8988T (cell line): ENCODE results near the gene UBXN1.
"Not testable (repeated sequence)": the region's sequence is repeated elsewhere in the genome, so short reads cannot be mapped to it uniquely, and the experiment has no call there.

Source experiments
- DNase-seq: peaks from one replicate; pipeline ENCODE4 v3.0.0; 2011

UBXN1 gene

GRCh38 chr11:62707277-62707861, 28.5 kb upstream of the UBXN1 start, which contains the start of the genes BSCL2 and GNG3:
Gene BSCL2 (minus strand): TSS chr11:62707424. CDS start chr11:62707195, 229 bp downstream.
Gene GNG3 (plus strand): TSS chr11:62707676. CDS start chr11:62708296, 620 bp downstream.
- DNase-seq, result no peak

- DNase-seq, result no peak
Observed at GRCh38 chr11:62706850-62707247, 28.0 kb upstream of the UBXN1 start.

GRCh38 chr11:62705880-62706849, 27.3 kb upstream of the UBXN1 start:
- peak; percentile 91 for DNase-seq

- no peak for DNase-seq
Observed at GRCh38 chr11:62705413-62705812, 26.5 kb upstream of the UBXN1 start.

GRCh38 chr11:62703921-62704320, 25.0 kb upstream of the UBXN1 start:
- DNase-seq, result not testable (repeated sequence)

- DNase-seq, result no peak
Observed at GRCh38 chr11:62702246-62702645, 23.4 kb upstream of the UBXN1 start.

GRCh38 chr11:62694455-62695167, 15.7 kb upstream of the UBXN1 start:
- DNase-seq, result peak; percentile 76

GRCh38 chr11:62693624-62694023, 14.8 kb upstream of the UBXN1 start:
- not testable (repeated sequence) for DNase-seq

- peak; percentile 56 for DNase-seq
Observed at GRCh38 chr11:62689421-62690183, 10.7 kb upstream of the UBXN1 start, which contains the start of gene LRRN4CL. Gene LRRN4CL (minus strand): TSS chr11:62689530. CDS start chr11:62688508, 1,022 bp downstream.

GRCh38 chr11:62688491-62688890, 9.6 kb upstream of the UBXN1 start:
- no peak for DNase-seq

- DNase-seq, result no peak
Observed at GRCh38 chr11:62687508-62688396, 8.9 kb upstream of the UBXN1 start.

- no peak for DNase-seq
Observed at GRCh38 chr11:62682518-62682917, 3.6 kb upstream of the UBXN1 start.

- peak; percentile 78 for DNase-seq
Observed at GRCh38 chr11:62680825-62681240, 2.0 kb upstream of the UBXN1 start.

- no peak for DNase-seq
Observed at GRCh38 chr11:62678433-62678769, 472 bp downstream of the UBXN1 start.

GRCh38 chr11:62677714-62678113, 1.2 kb downstream of the UBXN1 start:
- no peak for DNase-seq

- no peak for DNase-seq
Observed at GRCh38 chr11:62677156-62677555, 1.7 kb downstream of the UBXN1 start.

- peak; percentile 44 for DNase-seq
Observed at GRCh38 chr11:62676698-62677097, 2.2 kb downstream of the UBXN1 start.

GRCh38 chr11:62675415-62675814, 3.5 kb downstream of the UBXN1 start:
- DNase-seq, result not testable (repeated sequence)

GRCh38 chr11:62673196-62673525, 5.7 kb downstream of the UBXN1 start:
- DNase-seq, result no peak

GRCh38 chr11:62671608-62672389, 7.1 kb downstream of the UBXN1 start, which contains the start of the genes LBHD1 and UQCC3:
Gene LBHD1 (minus strand): TSS chr11:62672267. CDS start chr11:62670031, 2,236 bp downstream.
Gene UQCC3 (plus strand): TSS chr11:62671673. CDS start chr11:62671746, 73 bp downstream.
- DNase-seq, result peak; percentile 90
